Cardiac muscle cell (in vitro differentiated cells and primary cell): Measurements from ENCODE around the gene S100PBP. TPM values are rescaled to one million over a fixed set of nuclear protein-coding genes. Genes with fewer than 3 reads are reported as not detected.
"Not testable (repeated sequence)": the region's sequence is repeated elsewhere in the genome, so short reads cannot be mapped to it uniquely, and the experiment has no call there.

ENCODE experiments used
- DNase-seq, 2 donors: peaks; one replicate each; pipeline versions ENCODE4 v3.0.0 to v3.0.0-alpha.2; 2010 to 2017; ENCODE audit warnings: low read depth in 1 of 2, low spot score in 1 of 2
- H3K27ac ChIP-seq: fragments of 200-600 bp; sonication (generic); 2 replicates; pipeline ENCODE4 v1.5.1; 2016
- H3K27me3 ChIP-seq: fragments of 200-600 bp; sonication (generic); 2 replicates; pipeline ENCODE4 v1.6.0; 2016; ENCODE audit warnings: control low read depth
- H3K36me3 ChIP-seq: fragments of 200-600 bp; sonication (generic); 2 replicates; pipeline ENCODE4 v1.5.1; 2016; ENCODE audit warnings: control low read depth
- H3K4me1 ChIP-seq: fragments of 200-600 bp; sonication (generic); 2 replicates; pipeline ENCODE4 v1.8.1; 2017; ENCODE audit warnings: low read depth, mild to moderate bottlenecking, mixed run types
- H3K4me3 ChIP-seq: fragments of 200-600 bp; sonication (generic); 2 replicates; pipeline ENCODE4 v1.5.1; 2016; ENCODE audit warnings: mild to moderate bottlenecking
- H3K9me3 ChIP-seq: fragments of 200-600 bp; sonication (generic); 2 replicates; pipeline ENCODE4 v1.5.1; 2017; ENCODE audit warnings: low read depth, mild to moderate bottlenecking, control low read depth
- CTCF ChIP-seq: IDR thresholded peaks from 2 replicates; pipeline ENCODE4 v1.5.1; 2012; ENCODE audit warnings: low read depth, mild to moderate bottlenecking, low read length
- polyA plus RNA-seq: library from polyadenylated mRNA; unstranded; fragments of >200 nt; fragmentation: Nextera tagmentation; extraction: Ambion mirVana; gene quantifications from 2 replicates; pipeline ENCODE4 v1.2.1, GENCODE V29; 2016
- total RNA-seq: library from RNA; depleted of rRNA; stranded (reverse); fragments of >200 nt; gene quantifications from 2 replicates; pipeline ENCODE4 v1.2.3, GENCODE V29; 2016

Gene S100PBP
- total and polyA plus RNA-seq, 2 experiments from 2014 or later: 30.5 to 40.5 TPM

GRCh38 chr1:32901823-32902534 is 84.5 kb downstream of the S100PBP start:
- Histone ChIP-seq H3K27me3 (peaks cover 36% of the 10 kb centered on the region), H3K27ac (no peak overlapping the region), H3K9me3 (no peaks in the 10 kb centered on the region), H3K4me3 (peak overlapping the region; percentile 36), H3K36me3 (no peaks in the 10 kb centered on the region), H3K4me1 (no peaks in the 10 kb centered on the region)
- no peak for TF ChIP-seq CTCF
- no peak for DNase-seq

GRCh38 chr1:32902535-32902920 is 85.1 kb downstream of the S100PBP start:
- no peak for TF ChIP-seq CTCF
- no peak overlapping the region for H3K27ac ChIP-seq
- H3K4me3 ChIP-seq: no peak overlapping the region
- H3K27me3 ChIP-seq: peaks cover 36% of the 10 kb centered on the region
- H3K4me1 ChIP-seq: peaks cover 2% of the 10 kb centered on the region
- no peak for DNase-seq
- no peaks in the 10 kb centered on the region for H3K36me3 ChIP-seq
- no peaks in the 10 kb centered on the region for H3K9me3 ChIP-seq

- no peak for TF ChIP-seq CTCF
Observed at GRCh38 chr1:32903991-32904785, 86.7 kb downstream of the S100PBP start.

GRCh38 chr1:32904797-32905196 is 87.3 kb downstream of the S100PBP start:
- DNase-seq: no peak
- Histone ChIP-seq H3K9me3 (no peaks in the 10 kb centered on the region), H3K4me3 (no peak overlapping the region), H3K27me3 (peaks cover 31% of the 10 kb centered on the region), H3K36me3 (no peaks in the 10 kb centered on the region), H3K27ac (no peak overlapping the region), H3K4me1 (peaks cover 7% of the 10 kb centered on the region)
- TF ChIP-seq CTCF: no peak

More at GRCh38 chr1:32903991-32904785, 86.7 kb downstream of the S100PBP start:
- no peak overlapping the region for H3K27ac ChIP-seq
- H3K4me1 ChIP-seq: peaks cover 7% of the 10 kb centered on the region
- no peaks in the 10 kb centered on the region for H3K9me3 ChIP-seq
- H3K36me3 ChIP-seq: no peaks in the 10 kb centered on the region
- H3K27me3 ChIP-seq: peaks cover 36% of the 10 kb centered on the region
- no peak for DNase-seq
- H3K4me3 ChIP-seq: no peak overlapping the region

GRCh38 chr1:32905588-32905987 is 88.1 kb downstream of the S100PBP start:
- not testable (repeated sequence) for H3K4me3 ChIP-seq, H3K36me3 ChIP-seq, DNase-seq, H3K4me1 ChIP-seq, H3K27ac ChIP-seq, H3K9me3 ChIP-seq
- peaks cover 24% of the 10 kb centered on the region for H3K27me3 ChIP-seq

- no peak for DNase-seq
- H3K27ac ChIP-seq: no peak overlapping the region
- H3K4me1 ChIP-seq: peaks cover 7% of the 10 kb centered on the region
- TF ChIP-seq CTCF: no peak
- no peaks in the 10 kb centered on the region for H3K9me3 ChIP-seq
- no peak overlapping the region for H3K4me3 ChIP-seq
- H3K36me3 ChIP-seq: no peaks in the 10 kb centered on the region
- H3K27me3 ChIP-seq: peaks cover 14% of the 10 kb centered on the region
Observed at GRCh38 chr1:32906654-32907053, 89.2 kb downstream of the S100PBP start.
